NCI-H2107 (cell line): ENCODE data around the gene HDC.

ENCODE experiments used
- DNase-seq: peaks from one replicate; lab custom pipeline; 2025; lab: John Stamatoyannopoulos, UW

HDC gene

GRCh38 chr15:50224606-50225005, 40.9 kb downstream of the HDC start:
- no peak for DNase-seq

DNA sequence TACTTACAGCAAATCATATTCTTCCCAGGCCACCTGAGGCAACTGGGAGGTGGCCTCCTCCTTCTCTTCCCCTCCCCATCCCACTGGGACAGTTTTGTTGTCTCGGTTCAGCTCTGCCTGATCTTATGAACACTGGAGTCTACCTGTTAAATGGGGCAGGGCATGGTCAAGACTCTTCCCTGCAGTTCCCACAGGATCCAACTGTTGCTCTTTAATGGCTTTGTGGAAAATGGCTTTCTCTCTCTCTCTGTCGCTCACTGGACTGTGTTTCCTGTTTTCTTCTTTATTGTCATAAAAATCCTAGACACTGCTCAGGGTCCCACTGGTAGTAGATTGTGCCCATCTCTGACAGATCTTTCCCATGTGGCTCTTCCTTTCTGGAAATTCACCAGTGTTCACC, 43.3 kb downstream of the HDC start:
- no peak for DNase-seq

- DNase-seq: peak; percentile 2
Observed at GRCh38 chr15:50219820-50220219, 45.7 kb downstream of the HDC start.

GRCh38 chr15:50218691-50219090, 46.8 kb downstream of the HDC start:
- no peak for DNase-seq

- no peak for DNase-seq
Observed at GRCh38 chr15:50218291-50218690, 47.2 kb downstream of the HDC start.

- no peak for DNase-seq
Observed at GRCh38 chr15:50210462-50211157, 54.9 kb downstream of the HDC start.

- DNase-seq: no peak
Observed at GRCh38 chr15:50209809-50210208, 55.7 kb downstream of the HDC start.

- no peak for DNase-seq
Observed at GRCh38 chr15:50206020-50206419, 59.5 kb downstream of the HDC start.

- no peak for DNase-seq
Observed at GRCh38 chr15:50202003-50202402, 63.5 kb downstream of the HDC start.

DNA sequence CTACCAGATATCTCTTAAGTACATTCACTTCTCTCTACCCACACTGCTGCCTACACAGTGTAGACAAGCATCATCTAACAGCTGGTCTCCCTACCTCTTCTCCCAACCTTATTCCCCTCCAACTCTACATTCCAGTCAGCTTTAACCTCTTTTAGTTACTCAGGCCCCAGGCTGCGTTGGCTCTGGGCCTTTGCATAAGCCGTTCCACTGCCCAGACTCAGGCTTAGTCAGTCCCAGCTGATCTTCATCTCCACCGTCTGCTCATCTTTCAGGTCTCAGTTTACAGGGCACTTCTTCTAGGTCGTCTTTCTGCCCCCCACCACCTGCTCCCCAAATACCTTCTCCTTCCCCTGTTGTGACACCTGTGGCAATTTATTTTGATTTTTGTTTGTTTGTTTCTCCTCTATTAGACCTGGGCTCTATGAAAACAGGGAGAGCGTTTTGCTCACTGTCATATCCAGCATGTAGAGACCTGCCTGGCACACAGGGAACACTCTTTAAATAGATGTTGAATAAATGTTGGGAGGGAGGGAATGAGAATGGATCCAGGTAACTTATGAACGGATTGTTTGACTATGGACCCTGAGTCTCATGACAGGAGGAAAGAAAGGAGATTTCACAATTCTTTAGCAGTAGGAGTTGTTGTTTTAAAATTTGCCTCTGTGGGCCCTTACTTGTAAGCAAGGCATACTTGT, 72.5 kb downstream of the HDC start:
- DNase-seq: no peak

DNA sequence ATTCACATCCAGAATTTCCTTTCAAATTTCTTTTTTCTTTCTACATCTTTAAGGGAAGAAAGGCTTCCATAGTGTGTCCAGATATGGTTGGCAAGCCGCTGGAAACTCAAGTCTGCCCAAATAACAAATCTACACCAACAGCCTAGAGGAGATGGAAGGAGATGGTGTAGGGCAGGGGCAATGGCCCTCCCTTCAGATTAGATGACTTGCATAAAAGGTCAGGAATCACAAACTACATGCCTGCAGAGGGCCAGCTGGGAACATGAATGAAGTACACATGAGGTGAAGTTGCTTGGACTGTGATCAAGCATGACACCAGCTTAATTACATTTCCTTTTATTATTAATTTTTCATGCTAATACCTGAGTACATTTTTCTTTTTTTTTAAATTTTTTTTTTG, 73.4 kb downstream of the HDC start:
- no peak for DNase-seq
